Measurements from ENCODE around the gene ADGRG3. TPM values are rescaled to one million over a fixed set of nuclear protein-coding genes. Genes with fewer than 3 reads are reported as not detected.

The ADGRG3 gene
- polyA plus RNA-seq, 1 donor (not counting 4 experiments of a cell fraction or from before 2014, with no cell fraction given) = not detected

DNA sequence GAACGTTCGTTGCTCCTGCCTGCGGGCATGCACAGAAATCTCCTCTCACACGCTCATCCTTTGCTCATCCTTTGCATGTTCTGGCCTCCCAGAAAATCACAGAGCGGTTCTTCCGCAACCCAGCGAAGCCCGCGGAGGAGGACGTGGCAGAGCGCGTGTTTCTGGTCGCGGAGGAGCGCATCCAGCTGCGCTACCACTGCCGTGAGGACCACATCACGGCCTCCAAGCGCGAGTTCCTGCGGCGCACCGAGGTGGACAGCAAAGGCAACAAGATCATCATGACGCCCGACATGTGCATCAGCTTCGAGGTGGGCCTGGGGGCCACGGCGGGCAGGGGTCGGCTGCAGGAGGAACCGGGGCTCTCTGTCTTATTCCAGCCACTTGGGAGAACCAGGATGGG lies 57.9 kb downstream of the ADGRG3 start:
- no peak for FAIRE-seq
- no peaks in the 10 kb centered on the region for H3K9me3 ChIP-seq (ENCODE audit: control insufficient read depth, low read depth, low read length)

DNA sequence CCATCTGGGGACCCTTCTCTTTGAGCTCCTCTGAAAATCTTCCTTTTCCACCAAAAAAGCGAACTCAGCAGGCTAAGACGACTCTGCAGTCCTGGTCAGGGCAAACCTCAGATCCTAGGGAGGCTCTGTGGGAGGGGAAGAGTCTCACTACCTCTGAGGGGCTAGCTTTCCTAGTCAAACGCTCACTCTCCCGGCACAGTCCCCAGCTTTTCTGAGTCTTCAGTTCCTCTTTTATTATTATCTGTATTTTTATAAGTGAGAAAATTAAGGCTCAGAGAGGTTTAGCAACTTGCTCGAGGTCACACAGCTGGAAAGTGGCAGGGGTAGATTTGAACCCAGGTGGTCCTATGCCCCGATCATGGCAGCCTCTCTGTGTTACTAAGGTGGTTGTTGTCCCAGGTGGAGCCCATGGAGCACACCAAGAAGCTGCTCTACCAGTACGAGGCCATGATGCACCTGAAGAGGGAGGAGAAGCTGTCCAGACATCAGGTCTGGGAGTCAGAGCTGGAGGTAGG lies 58.4 kb downstream of the ADGRG3 start:
- Histone ChIP-seq H3K9me3 (ENCODE audit: control insufficient read depth, low read depth, low read length) (no peaks in the 10 kb centered on the region), H3K27me3 (ENCODE audit: control insufficient read depth, extremely low read depth, insufficient read depth, low read length) (no peaks in the 10 kb centered on the region), H2AFZ (ENCODE audit: control insufficient read depth, low read length) (no peak overlapping the region), H3K9me1 (ENCODE audit: control insufficient read depth, extremely low read depth, insufficient read depth, low read length) (no peaks in the 10 kb centered on the region), H3K4me3 (ENCODE audit: control insufficient read depth in 2 of 3, extremely low read depth in 1 of 3, insufficient read depth in 2 of 3, low read depth in 1 of 3, low read length in 3 of 3) (no peak overlapping the region), H4K20me1 (ENCODE audit: control insufficient read depth, extremely low read depth, insufficient read depth, low read length) (no peaks in the 10 kb centered on the region), H3K36me3 (ENCODE audit: control insufficient read depth in 2 of 2, extremely low read depth in 1 of 2, insufficient read depth in 2 of 2, low read length in 2 of 2) (no peaks in the 10 kb centered on the region), H3K27ac (ENCODE audit: control insufficient read depth, insufficient read depth, low read length) (no peak overlapping the region), H3K9ac (ENCODE audit: control insufficient read depth, extremely low read depth, insufficient read depth, low read length) (no peak overlapping the region), H3K4me1 (ENCODE audit: control insufficient read depth, extremely low read depth, insufficient read depth, low read length) (no peaks in the 10 kb centered on the region), H3K79me2 (ENCODE audit: control insufficient read depth, insufficient read depth, low read length) (no peaks in the 10 kb centered on the region), H3K4me2 (ENCODE audit: control insufficient read depth, extremely low read depth, insufficient read depth, low read depth, low read length) (no peak overlapping the region)
- TF ChIP-seq EZH2 (IDR thresholded peaks at IDR 0.05; ENCODE audit: low read length) (no peak), CTCF (optimal IDR thresholded peaks at IDR 0.05 in 1 of 3, IDR thresholded peaks at IDR 0.05 in 1 of 3, conservative IDR thresholded peaks at IDR 0.05 in 1 of 3; ENCODE audit: extremely low read depth in 1 of 3, insufficient read depth in 2 of 3, low read length in 3 of 3) (no peak)
- no peak for DNase-seq (ENCODE audit: low read depth, low spot score)
- FAIRE-seq = no peak
- dilution Hi-C loops (cut with MboI; ENCODE audit: extremely low pct_ligation_motif_present, low sequenced_read_pairs) = no loop called here

More for the DNA sequence above, 57.9 kb downstream of the ADGRG3 start:
- TF ChIP-seq EZH2 (IDR thresholded peaks at IDR 0.05; ENCODE audit: low read length) = no peak
- no peak for TF ChIP-seq CTCF (optimal IDR thresholded peaks at IDR 0.05 in 1 of 3, IDR thresholded peaks at IDR 0.05 in 1 of 3, conservative IDR thresholded peaks at IDR 0.05 in 1 of 3; ENCODE audit: extremely low read depth in 1 of 3, insufficient read depth in 2 of 3, low read length in 3 of 3)
- Histone ChIP-seq H3K36me3 (ENCODE audit: control insufficient read depth in 2 of 2, extremely low read depth in 1 of 2, insufficient read depth in 2 of 2, low read length in 2 of 2) (no peaks in the 10 kb centered on the region), H3K4me2 (ENCODE audit: control insufficient read depth, extremely low read depth, insufficient read depth, low read depth, low read length) (no peak overlapping the region), H2AFZ (ENCODE audit: control insufficient read depth, low read length) (no peak overlapping the region), H4K20me1 (ENCODE audit: control insufficient read depth, extremely low read depth, insufficient read depth, low read length) (no peaks in the 10 kb centered on the region), H3K9me1 (ENCODE audit: control insufficient read depth, extremely low read depth, insufficient read depth, low read length) (no peaks in the 10 kb centered on the region), H3K27ac (ENCODE audit: control insufficient read depth, insufficient read depth, low read length) (no peak overlapping the region), H3K79me2 (ENCODE audit: control insufficient read depth, insufficient read depth, low read length) (no peaks in the 10 kb centered on the region), H3K9ac (ENCODE audit: control insufficient read depth, extremely low read depth, insufficient read depth, low read length) (no peak overlapping the region), H3K4me1 (ENCODE audit: control insufficient read depth, extremely low read depth, insufficient read depth, low read length) (no peaks in the 10 kb centered on the region), H3K4me3 (ENCODE audit: control insufficient read depth in 2 of 3, extremely low read depth in 1 of 3, insufficient read depth in 2 of 3, low read depth in 1 of 3, low read length in 3 of 3) (no peak overlapping the region), H3K27me3 (ENCODE audit: control insufficient read depth, extremely low read depth, insufficient read depth, low read length) (no peaks in the 10 kb centered on the region)
- no peak for DNase-seq (ENCODE audit: low read depth, low spot score)
- dilution Hi-C loops (cut with MboI; ENCODE audit: extremely low pct_ligation_motif_present, low sequenced_read_pairs) = no loop called here
